HG02840 (cell line): ENCODE measurements around the gene ALPK1.
"Not testable (repeated sequence)": the region's sequence is repeated elsewhere in the genome, so short reads cannot be mapped to it uniquely, and the experiment has no call there.

Experiments used
- ATAC-seq: cut with Tn5 transposase; IDR thresholded peaks from one replicate; pipeline ENCODE4 v1.9.1; 2021; ENCODE audit warnings: mild to moderate bottlenecking, moderate library complexity, moderate number of reproducible peaks; ENCODE audit not compliant: unreplicated experiment, low FRiP score

The ALPK1 gene

GRCh38 chr4:112296949-112297880 lies at the start of gene ALPK1:
TSS of gene ALPK1 (plus strand) at chr4:112297369.
- ATAC-seq = peak; percentile 78

- no peak for ATAC-seq
Observed at GRCh38 chr4:112251019-112251643, 46.0 kb upstream of the ALPK1 start.

GRCh38 chr4:112252234-112252633 lies 44.9 kb upstream of the ALPK1 start:
- no peak for ATAC-seq

GRCh38 chr4:112253382-112254000 lies 43.7 kb upstream of the ALPK1 start:
- no peak for ATAC-seq

- ATAC-seq = no peak
Observed at GRCh38 chr4:112257098-112257497, 40.1 kb upstream of the ALPK1 start.

GRCh38 chr4:112266823-112267222 lies 30.3 kb upstream of the ALPK1 start:
- no peak for ATAC-seq

- no peak for ATAC-seq
Observed at GRCh38 chr4:112270051-112270450, 27.1 kb upstream of the ALPK1 start.

GRCh38 chr4:112270640-112271421 lies 26.3 kb upstream of the ALPK1 start:
- ATAC-seq = no peak

- ATAC-seq = no peak
Observed at GRCh38 chr4:112272292-112272691, 24.9 kb upstream of the ALPK1 start.

- no peak for ATAC-seq
Observed at GRCh38 chr4:112274959-112275358, 22.2 kb upstream of the ALPK1 start.

- no peak for ATAC-seq
Observed at GRCh38 chr4:112276113-112276512, 21.1 kb upstream of the ALPK1 start.

GRCh38 chr4:112277220-112277619 lies 19.9 kb upstream of the ALPK1 start:
- ATAC-seq = no peak

- no peak for ATAC-seq
Observed at GRCh38 chr4:112277705-112278448, 19.3 kb upstream of the ALPK1 start.

GRCh38 chr4:112279025-112279881 lies 17.9 kb upstream of the ALPK1 start:
- ATAC-seq = peak; percentile 71

- ATAC-seq = peak; percentile 8
Observed at GRCh38 chr4:112279882-112280315, 17.3 kb upstream of the ALPK1 start.

- ATAC-seq = no peak
Observed at GRCh38 chr4:112280386-112281056, 16.6 kb upstream of the ALPK1 start.

GRCh38 chr4:112281895-112282398 lies 15.2 kb upstream of the ALPK1 start:
- ATAC-seq = not testable (repeated sequence)
